Renal cortex interstitium (tissue), 11 donors: Measurements from ENCODE around the gene ALX4. TPM values are rescaled to one million over a fixed set of nuclear protein-coding genes. Genes with fewer than 3 reads are reported as not detected.

Experiments
- DNase-seq, 11 donors: peaks; one replicate each; pipeline ENCODE4 v3.0.0-alpha.2; 2013; ENCODE audit warnings: low read depth in 9 of 11, low spot score in 4 of 11; ENCODE audit errors: extremely low read depth in 1 of 11
- polyA plus RNA-seq, 3 donors: library from polyadenylated mRNA; unstranded; fragments of 120-200 nt; gene quantifications; one replicate each; pipeline ENCODE4 v1.2.1, GENCODE V29; 2013; ENCODE audit not compliant: insufficient read length in 3 of 3

ALX4 gene
- polyA plus RNA-seq, 3 donors: 0.12 to 0.39 (median 0.20) TPM

DNA sequence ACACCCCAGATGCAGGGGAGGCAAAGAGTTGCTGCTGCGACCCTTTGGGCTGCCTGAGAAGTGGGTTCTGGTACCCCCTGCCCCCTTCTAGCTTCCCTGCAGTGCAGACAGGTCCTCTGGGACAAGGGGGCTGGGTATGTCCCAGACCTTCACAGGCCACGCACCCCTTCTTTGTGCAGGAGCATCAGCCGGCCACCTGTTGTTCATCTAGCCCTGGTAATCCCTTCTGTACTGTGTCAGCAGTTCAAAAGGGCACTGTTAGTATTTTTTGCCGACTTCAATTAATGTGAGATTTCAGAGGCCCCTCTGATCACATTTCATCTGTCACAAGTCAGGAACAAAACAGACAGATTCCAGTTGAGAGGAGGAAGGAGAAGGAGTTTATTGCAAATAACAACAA is 49.9 kb downstream of the ALX4 start:
- no peak for DNase-seq

DNA sequence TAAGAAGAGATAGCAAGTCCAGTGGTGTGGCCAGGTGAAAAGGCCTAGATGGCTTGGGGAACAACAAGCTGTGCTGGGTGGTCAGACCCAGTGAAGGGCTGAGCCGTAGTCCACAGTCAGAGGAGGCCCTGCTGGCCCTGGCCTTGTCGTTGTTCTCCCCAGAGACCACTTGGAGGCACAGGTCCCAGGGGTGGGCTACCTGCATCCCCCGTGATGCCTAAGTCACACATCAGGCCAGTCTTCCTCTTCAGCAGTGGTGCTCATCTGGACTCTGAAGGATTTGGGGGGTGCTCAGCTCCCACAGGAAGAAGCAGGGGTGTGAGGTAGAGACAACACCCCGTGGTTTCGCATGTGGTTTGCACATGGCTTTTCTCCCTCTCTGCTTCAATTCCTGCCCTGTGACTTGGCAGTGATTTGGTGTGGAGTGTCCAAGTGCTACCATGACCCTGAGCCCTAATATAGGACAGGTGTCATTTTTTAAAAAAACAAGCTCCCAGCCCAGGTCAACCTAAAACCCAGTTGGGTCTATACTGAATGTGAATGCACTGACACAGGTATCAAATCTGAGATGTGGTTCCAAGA is 51.0 kb downstream of the ALX4 start:
- DNase-seq: no peak

DNA sequence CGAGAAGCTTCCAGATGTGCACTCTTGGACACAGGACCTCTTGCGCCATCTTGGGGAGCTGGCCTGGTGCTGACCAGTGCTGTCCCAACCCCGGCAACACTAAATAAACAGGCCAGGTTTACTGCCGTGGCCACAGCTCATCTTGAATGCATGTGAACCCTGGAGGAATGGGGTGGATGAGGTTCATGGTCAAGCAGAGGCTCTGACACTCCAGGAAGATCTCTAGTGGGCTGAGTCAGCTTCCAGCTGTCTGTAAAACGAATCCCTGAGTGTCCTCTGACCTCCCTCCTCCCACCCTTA is 51.8 kb downstream of the ALX4 start:
- DNase-seq: no peak

DNA sequence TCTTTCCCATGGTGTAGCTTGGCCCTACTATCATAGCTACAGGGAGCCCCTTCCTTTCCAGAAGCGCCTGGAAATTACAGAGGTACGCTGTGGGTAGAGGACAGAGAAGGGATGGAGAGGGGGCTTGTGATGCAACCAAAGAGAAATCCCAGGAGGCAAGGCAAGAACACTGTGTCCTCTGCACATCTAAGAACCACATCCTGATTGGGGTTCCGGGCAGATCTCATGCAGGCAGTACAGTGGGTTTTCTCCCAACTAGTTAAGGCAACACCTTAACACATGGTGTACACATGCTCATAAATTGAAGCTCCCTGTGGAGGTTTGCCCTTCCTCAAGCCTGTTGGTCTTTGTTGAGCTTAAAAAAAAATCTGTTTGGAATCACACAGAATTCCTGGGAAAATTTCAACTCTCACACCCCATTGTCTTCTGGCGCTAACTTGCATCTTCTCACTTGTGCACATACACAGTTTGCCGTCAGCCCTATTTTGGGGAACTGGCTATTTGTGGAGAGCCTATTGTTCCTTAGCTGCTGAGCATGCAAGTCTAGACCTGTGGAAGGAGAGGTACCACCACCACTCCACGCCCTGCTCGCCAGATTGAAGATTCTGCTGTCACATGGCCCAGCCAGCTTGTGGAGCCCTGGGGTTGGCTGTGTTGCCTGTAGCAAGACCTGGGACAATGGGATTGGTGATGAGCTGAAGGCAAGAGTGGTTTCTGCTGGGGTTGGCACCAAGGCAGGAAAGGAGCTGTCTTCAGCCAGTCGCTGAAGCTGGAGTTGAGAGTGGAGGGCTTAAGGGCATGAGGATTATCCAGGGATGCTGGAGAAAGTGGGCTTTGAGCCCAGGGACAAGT is 52.4 kb downstream of the ALX4 start:
- DNase-seq: no peak

DNA sequence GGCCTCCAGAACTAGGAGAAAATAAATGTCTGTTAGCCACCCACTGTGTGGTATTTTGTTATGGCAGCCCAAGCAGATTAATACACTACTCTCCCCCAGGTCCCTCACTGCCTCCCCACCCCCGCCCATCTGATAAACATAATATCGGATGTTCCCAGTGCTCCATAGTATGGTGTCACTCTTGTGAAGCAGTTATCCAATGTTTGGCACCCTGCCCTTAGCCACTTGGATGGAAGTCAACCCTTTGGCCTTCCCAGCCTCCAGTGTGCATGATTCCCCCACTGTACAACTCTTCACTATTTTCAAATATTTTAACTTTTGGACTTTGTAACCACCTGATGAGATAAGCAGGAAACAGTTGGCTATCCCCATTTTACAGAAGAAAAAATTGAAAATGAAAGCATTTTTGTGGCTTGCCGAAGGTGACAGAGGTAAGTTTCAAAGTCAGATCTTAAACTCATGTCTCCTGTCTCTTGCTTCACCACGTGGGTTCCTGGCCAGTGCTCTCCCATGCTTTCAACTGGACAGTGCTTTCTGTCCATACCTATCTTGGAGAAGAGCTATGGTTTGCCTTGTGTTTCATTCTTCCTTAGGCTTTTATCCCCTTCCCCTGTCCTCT is 53.2 kb downstream of the ALX4 start:
- no peak for DNase-seq

DNA sequence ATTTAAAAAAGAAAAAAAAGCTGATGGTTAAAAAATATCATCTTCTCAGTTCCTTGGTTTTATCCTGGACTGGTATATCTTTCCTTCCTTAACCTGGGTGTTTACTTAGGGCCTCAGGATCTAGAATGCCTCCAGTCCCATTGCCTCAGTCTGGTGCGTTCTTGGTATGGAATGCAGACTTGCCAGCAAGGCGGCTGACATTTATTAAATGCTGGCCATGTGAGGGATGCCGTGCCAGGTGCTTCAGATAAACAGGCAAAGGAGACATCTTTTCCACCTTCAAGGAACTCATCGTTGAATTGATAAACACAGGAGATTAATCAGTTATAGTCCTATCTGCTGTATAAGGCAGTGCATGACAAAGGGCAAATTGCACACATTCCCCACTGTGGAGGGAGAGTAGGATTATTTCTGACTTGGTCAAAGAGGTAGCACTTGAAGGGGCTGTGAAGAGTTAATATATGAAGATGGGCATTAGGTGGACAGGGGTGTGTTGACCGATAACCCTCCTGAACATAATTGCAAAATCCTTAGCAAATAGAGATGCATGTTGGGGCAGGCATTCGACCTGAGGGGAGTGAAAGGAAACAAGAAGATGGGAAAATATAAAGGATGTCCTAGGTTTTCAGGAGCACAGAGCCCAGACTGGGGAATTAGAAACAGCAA is 54.4 kb downstream of the ALX4 start:
- DNase-seq: no peak

DNA sequence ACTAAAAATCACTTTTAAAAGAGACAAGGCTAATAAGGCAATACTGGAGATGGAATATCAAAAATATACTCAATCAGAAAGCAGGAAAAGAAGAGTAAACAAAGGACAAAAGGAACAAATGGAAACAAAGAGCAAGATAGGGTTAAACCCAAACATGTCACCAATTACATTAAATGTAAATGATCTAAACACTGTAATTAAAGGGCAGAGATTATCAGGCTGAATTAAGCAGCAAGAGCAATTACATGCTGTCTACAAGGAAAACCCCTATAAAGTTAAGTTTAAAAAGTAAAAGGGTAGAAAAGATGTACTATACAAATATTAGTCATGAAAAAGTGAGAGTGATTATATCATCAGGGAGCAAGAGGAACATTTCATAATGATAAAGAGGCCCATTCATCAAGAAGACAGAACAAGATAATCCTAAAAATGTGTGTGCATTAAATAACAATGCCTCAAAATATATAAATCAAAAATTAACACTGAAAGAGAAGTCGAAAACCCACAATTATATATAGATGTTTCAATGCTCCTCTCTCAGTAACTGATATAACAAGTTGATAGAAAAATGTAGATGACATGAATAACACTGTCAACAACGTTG is 56.8 kb downstream of the ALX4 start:
- no peak for DNase-seq

DNA sequence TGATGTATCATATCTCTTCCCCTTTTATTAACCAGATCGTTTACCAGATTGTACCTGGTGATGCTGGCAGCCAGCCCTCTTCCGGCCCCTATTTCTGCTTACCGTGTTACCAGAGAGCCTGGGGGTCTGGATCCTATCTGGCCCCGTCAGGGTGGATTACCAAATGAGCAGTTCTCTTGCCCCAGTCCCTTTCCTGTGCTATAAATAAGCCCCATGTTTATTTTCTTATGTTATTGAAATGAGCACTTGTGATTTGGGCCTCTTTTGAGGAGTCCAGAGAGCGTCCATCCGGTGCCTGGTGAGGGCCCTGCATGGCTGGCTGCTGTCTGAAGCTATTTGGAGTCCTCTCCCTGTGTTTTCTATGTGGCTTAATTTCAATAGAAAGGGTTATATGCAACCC is 59.5 kb downstream of the ALX4 start:
- no peak for DNase-seq

DNA sequence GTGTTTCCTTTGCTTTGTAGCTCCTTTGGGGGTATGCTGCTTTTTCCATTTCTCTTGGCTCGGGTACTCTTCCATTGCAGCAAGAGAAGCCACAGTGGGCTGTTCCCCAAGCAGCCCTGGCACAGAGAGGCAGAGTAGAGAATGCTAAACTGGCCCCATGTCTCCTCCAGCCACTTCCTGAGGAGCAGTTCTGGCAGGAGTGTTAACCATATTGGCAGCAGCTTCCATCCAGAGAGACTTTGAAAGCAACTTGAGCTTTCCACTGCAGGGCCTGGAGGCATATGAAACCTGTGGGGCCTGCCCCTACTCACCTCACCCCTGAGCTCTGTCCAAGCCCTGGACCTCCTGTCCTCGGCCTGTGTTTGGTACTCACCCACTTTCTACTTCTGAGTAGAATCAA is 61.8 kb downstream of the ALX4 start:
- no peak for DNase-seq

DNA sequence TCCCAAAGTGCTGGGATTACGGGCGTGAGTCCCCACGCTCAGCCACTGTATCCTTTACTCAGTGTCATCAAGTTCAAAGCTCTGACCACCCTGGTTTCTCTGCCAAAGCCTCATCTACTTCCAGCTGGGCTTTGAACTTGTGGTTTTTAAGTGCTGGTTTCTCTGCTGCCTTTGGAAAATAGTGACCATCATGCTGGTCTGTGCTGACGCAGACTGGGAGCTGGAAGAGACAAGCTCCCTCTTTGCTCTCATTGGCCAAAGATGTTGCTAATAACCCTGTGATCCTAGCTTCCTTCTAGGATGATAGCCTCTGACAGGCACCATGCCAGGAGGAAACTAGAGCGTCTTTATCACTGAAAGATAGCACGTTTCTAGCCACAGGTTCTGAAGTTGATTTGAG is 62.4 kb downstream of the ALX4 start:
- no peak for DNase-seq

DNA sequence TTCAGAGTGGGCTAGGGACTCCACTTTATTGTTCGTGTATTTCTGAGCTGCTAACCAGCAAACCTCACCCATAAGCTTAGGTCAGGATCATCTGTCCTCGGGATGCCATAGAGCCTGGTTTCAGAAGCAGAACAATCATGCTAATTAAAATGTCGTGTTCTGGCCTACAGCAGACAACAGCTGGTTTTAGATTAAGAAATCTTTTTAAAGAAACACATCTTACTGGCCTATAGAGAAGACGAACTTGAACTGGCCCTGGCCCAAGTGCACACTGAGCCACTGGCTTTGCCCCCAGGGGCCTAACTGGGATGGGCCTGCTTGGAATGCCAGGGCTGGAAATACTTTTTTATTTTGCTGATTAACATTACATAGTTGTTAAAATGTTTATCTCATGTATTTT is 63.2 kb downstream of the ALX4 start:
- DNase-seq: no peak

DNA sequence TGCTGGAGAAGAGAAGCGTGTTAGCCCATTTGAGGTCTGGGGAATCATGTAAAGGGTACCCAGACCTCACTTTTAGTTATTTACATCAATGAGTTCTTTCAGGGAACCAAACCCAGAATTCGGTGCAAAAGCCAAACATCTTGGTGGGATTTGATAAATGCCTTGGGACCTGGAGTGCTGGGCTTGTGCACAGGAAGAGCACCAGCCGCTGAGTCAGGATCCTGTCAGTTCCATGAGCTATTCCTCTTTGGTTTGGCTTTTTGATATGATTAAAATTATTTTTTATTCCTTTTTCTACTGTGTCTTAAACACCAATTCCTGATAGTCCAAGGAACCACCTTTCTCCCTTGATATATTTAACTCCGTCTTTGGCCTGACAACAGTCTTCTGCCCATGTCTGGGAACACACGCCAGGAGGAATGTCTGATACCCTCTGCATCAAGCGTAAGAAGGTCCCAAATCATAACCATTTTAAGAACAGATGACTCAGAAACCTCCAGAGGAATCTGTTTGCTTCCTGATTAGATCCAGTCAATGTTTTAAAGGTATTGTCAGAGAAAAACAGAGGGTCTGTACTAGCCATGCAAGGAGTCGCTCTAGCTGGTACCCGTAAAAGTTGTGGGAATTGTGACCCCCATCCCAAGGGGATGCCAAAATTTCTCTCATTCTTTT is 65.2 kb downstream of the ALX4 start:
- DNase-seq: no peak

DNA sequence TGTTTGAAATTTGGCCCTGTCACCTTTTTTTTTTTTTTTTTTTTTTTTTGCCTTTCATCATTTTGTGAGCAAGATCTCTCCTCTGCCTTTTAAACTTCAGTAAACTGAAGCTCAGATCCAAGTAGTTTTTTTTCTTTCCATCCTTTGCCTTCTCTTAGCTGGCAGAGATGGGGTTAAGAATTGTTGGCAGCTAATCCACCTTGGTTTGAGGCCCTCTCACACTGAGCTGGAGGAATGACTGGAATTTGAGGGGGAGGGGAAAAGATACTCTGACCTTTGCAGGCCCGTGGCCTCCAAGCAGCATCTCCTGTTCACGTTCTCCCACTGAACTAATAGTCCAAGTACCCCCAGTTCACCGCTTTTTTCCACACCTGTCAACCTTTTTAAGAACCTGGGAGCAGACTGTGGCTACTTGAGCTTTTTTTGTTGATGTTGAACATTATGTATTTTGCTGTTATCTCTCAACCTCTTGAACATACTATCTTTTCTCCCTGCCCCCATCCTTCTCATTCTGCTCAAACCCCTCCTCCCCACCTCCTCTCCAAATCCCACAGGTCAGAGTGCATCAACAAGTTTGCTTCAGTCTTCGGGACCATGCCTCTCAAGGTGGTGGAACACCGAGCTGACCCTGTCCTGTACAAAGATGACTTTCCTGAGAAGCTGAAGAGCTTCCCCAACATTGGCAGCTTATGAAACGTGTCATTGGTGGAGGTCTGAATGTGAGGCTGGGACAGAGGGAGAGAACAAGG is 66.2 kb downstream of the ALX4 start:
- peak; percentile 28 to 71 (median 44) for DNase-seq

DNA sequence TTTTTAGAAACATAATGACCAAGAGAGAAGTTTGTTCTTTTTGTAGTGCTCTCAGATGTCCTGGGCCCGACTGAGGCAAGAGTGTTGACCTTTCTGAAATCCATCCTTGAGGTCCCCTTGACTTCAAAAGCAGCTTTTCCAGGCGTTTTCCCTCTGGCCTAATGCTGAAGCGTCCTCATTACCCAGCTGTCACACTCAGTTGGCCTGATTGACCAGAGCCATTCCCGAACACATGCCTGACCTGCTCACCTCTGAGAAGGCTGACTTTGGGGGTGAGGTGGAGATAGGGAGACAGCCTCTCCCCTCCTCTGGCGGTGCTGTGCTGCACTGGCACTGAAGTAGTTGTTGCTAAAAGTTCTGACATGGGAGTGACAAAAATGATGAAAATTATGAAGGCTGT is 66.9 kb downstream of the ALX4 start:
- no peak for DNase-seq

DNA sequence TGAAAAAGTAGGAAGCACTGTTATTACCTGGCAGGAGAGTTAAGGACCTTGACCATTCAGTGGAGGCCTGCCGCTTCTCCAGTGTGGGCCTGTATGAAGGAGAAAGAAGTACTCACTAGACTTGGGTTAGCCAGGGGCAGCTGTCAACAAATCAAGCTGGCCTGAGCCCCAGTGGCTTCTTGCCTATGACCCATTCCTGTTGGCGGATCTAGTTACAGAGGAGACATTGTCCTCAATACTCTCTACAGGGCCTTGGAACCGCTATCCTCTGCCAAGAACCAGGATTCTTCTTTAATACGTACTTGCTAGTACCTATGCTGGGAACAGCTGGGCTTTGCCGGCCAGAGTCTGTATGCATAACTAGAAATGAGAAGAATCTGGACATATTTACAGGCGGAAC is 68.1 kb downstream of the ALX4 start:
- DNase-seq: no peak

DNA sequence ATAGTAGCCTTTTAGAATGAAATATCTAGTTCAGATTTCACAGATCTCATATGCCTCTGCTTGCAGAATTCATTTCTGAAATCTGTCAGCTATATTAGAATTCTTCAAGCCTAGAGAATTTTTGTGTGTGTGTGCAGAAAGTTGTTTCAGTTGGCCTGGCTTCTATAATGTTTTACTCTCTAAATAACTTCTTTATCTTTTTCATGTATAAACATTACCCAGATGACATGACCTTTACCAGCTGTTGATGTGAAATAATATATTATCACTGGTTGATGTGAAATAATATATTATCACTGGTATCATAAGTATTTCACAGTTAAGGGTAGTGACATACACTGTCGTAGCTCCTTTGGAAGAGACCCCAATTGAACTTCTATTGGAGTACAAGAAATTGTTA is 72.8 kb downstream of the ALX4 start:
- DNase-seq: no peak

DNA sequence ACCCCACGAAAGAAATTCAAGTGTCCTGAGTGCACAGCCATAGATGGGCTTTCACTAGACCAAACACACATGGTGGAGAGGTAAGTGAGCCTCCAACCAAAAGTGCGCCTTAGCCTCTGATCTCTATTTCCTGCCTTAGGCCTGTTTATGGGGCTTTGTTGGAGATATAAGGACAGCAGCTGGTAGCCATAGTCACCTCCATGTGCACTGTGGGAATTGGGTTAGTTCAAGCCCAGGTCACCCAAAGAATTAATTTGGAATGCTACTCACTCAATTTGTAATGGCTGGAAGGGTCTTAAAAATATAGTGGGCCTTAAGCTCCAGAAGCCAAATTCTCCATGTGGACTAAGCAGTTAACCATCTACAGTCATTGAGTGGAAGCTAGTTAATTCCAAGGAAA is 73.6 kb downstream of the ALX4 start:
- DNase-seq: peak in 9 of 11 donors; percentile 15 to 47 (median 33)

DNA sequence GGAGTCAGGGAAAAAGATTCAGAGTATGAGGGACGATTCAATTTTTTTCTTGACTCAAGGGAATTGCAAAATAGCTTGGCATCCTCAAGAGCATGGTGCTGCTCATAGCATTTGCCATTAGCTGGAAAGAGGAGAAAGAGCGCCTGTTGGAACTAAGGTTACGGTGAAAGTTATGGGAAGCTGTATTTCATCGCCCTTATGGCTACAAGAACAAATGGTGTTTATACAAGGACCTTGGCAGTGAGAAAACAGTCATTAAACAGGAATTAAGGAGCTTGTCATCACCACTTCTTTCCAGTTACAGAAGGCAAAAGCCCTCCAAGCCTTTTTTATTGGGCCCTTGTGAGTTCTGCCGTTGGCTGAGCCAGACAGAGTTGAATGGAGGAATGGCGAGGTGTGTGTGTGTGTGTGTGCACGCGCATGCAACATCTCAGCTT is 74.2 kb downstream of the ALX4 start:
- peak; percentile 33 to 67 (median 53) for DNase-seq
